Gastrocnemius medialis (tissue), 4 donors: Measurements from ENCODE around the gene ERVMER34-1.

Experiments
- POLR2A ChIP-seq, 2 donors: fragments of 450-650 bp; IDR thresholded peaks; one replicate each; pipeline ENCODE4 v1.6.1; 2017; ENCODE audit warnings: antibody characterized with exemption in 2 of 2, mild to moderate bottlenecking in 2 of 2, moderate library complexity in 2 of 2
- TF ChIP-seq, protein P1 (sequence below), 5 experiments: fragments of 450-650 bp in 3 of 5; fragments of 200-600 bp in 2 of 5; sonication (generic) in 2 of 5; IDR thresholded peaks in 4 of 5; conservative IDR thresholded peaks in 1 of 5; 1 replicate in 4 of 5; 2 replicates in 1 of 5; pipeline ENCODE4 v1.5.1; 2016 to 2019; ENCODE audit warnings: antibody characterized with exemption in 5 of 5, mild to moderate bottlenecking in 3 of 5, moderate library complexity in 3 of 5

DNA sequence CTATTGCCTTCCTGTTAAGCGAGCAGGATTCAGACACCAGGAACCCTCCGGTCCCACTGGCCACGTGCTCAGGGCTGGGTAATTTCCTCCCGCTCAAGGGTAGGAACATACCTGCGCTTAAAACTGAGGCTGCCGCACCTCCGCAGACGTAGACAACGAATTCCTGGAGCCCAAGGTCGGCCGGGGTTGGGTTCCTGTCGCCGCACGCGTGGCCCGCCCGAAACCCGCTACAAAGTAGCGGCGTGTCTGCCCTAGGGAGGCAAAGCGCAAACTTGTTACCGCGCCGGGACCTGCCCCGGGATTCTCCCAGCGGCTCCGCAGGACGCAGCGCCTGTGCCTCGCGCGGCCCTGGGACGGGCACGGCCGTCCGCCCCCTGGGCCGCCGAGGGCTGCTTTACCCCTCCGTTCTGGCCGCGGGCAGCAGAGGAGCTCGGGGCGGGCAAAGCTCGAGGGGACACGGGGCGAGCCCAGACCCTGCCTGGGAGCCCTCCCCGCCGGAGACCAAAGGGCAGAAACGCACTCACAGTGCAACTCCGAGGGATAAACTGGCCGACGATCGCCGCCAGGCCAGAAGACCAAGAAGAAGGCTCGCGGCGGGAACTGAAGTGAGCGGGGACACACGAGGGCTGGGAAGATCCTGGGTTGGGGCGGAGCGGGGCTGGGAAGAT lies at the start of gene ERVMER34-1:
- TF ChIP-seq, protein P1, sequence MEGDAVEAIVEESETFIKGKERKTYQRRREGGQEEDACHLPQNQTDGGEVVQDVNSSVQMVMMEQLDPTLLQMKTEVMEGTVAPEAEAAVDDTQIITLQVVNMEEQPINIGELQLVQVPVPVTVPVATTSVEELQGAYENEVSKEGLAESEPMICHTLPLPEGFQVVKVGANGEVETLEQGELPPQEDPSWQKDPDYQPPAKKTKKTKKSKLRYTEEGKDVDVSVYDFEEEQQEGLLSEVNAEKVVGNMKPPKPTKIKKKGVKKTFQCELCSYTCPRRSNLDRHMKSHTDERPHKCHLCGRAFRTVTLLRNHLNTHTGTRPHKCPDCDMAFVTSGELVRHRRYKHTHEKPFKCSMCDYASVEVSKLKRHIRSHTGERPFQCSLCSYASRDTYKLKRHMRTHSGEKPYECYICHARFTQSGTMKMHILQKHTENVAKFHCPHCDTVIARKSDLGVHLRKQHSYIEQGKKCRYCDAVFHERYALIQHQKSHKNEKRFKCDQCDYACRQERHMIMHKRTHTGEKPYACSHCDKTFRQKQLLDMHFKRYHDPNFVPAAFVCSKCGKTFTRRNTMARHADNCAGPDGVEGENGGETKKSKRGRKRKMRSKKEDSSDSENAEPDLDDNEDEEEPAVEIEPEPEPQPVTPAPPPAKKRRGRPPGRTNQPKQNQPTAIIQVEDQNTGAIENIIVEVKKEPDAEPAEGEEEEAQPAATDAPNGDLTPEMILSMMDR (IDR thresholded peaks at IDR 0.05 in 4 of 5, conservative IDR thresholded peaks at IDR 0.05 in 1 of 5), result no peak
- TF ChIP-seq POLR2A (IDR thresholded peaks at IDR 0.05), result no peak
